ENCODE results near the gene WNT3.
A peak's percentile ranks its signal among the peaks of the same experiment; 100 is the strongest.

WNT3 gene

GRCh38 chr17:46827274-46827673 lies 8.8 kb upstream of the WNT3 start:
- no peak for TF ChIP-seq CTCF (IDR thresholded peaks at IDR 0.05; ENCODE audit: insufficient read depth, low read depth, low read length, missing control alignments)
- H3K4me3 ChIP-seq (ENCODE audit: low read depth, low read length) = no peak overlapping the region

GRCh38 chr17:46826116-46826515 lies 7.6 kb upstream of the WNT3 start:
- no peak for DNase-seq (ENCODE audit: low read depth)
- no peak for TF ChIP-seq CTCF (IDR thresholded peaks at IDR 0.05; ENCODE audit: insufficient read depth, low read depth, low read length, missing control alignments)
- H3K4me3 ChIP-seq (ENCODE audit: low read depth, low read length) = no peak overlapping the region

More at GRCh38 chr17:46827274-46827673, 8.8 kb upstream of the WNT3 start:
- no peak for DNase-seq (ENCODE audit: low read depth)

GRCh38 chr17:46823657-46824056 lies 5.2 kb upstream of the WNT3 start:
- no peak for TF ChIP-seq CTCF (IDR thresholded peaks at IDR 0.05; ENCODE audit: insufficient read depth, low read depth, low read length, missing control alignments)
- no peak overlapping the region for H3K4me3 ChIP-seq (ENCODE audit: low read depth, low read length)
- DNase-seq (ENCODE audit: low read depth) = no peak

GRCh38 chr17:46822388-46822921 lies 4.0 kb upstream of the WNT3 start:
- no peak overlapping the region for H3K4me3 ChIP-seq (ENCODE audit: low read depth, low read length)
- peak; percentile 71 for TF ChIP-seq CTCF (IDR thresholded peaks at IDR 0.05; ENCODE audit: insufficient read depth, low read depth, low read length, missing control alignments)
- DNase-seq (ENCODE audit: low read depth) = peak; percentile 24

GRCh38 chr17:46821482-46822387 lies 3.2 kb upstream of the WNT3 start:
- no peak for TF ChIP-seq CTCF (IDR thresholded peaks at IDR 0.05; ENCODE audit: insufficient read depth, low read depth, low read length, missing control alignments)
- DNase-seq (ENCODE audit: low read depth) = no peak
- H3K4me3 ChIP-seq (ENCODE audit: low read depth, low read length) = no peak overlapping the region

- TF ChIP-seq CTCF (IDR thresholded peaks at IDR 0.05; ENCODE audit: insufficient read depth, low read depth, low read length, missing control alignments) = no peak
- no peak for DNase-seq (ENCODE audit: low read depth)
- no peak overlapping the region for H3K4me3 ChIP-seq (ENCODE audit: low read depth, low read length)
These were observed 2.3 kb upstream of the WNT3 start for GRCh38 chr17:46820592-46821450.
